Dedifferentiated amniotic fluid mesenchymal stem cell (primary cell): Measurements from ENCODE around the gene INSYN2B.
"Not testable (repeated sequence)": the region's sequence is repeated elsewhere in the genome, so short reads cannot be mapped to it uniquely, and the experiment has no call there.

Source experiments
- DNase-seq: peaks from one replicate; pipeline ENCODE4 v3.0.0-alpha.2; 2016; ENCODE audit errors: extremely low spot score

The INSYN2B gene

DNA sequence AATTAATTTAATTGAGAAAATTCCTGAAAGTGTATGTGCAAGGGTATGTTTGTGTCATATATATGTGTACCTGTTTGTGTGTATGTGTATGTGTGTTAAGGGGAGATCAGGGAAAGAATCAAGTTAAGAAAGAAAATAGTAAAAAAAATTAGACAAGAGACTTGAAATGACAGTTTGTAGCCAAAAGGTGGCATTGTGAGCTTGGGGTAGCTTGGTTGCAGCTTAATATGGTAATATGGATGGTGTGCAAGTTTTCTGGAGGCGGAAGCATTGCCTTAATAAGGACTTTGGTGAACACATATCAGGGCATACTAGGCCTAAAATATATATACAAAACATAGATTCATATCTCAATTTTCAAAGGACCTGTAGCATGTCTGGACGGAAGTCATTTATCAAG is 129.9 kb downstream of the INSYN2B start:
- no peak for DNase-seq

- no peak for DNase-seq
These were observed 131.5 kb downstream of the INSYN2B start for GRCh38 chr5:169848792-169849191.

DNA sequence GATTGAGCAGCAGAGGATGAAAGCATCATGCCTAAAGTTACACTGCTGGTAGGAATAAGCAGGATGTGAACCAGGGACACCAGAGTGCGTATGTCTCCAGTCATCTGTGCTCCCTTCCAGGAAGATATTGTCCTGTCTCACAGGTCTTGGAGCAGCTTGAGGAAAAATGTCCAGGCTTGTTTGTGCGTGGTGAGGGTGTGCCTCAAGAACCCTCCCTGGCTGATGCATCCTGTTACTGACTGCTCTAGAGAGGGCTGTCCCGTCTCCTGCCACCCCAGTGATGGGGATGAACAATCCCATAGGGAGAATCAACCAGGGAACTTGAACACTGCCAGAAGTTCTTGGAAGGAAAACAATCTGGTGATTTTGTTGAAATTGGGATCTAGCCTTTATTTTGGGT is 132.0 kb downstream of the INSYN2B start:
- DNase-seq, result no peak

DNA sequence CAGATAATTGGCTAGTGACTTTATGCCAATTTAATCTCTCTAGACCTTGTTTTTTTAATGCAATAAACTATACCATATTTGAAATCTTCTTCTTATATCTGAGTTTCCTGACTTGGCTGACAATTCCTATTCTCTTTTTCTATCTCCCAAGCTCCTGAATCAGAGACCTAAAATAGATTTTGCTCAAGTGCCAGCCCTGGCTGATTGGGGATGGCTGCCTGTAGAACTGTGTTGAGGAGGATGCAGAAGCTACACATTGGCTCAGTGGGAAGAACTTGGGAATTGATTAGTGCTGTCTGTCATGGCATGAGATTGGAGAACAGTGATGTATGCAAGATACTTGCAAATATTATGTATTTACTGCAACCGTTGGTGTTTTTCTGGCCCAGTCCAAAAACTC is 132.8 kb downstream of the INSYN2B start:
- no peak for DNase-seq

GRCh38 chr5:169842699-169843098 is 137.6 kb downstream of the INSYN2B start:
- DNase-seq, result no peak

DNA sequence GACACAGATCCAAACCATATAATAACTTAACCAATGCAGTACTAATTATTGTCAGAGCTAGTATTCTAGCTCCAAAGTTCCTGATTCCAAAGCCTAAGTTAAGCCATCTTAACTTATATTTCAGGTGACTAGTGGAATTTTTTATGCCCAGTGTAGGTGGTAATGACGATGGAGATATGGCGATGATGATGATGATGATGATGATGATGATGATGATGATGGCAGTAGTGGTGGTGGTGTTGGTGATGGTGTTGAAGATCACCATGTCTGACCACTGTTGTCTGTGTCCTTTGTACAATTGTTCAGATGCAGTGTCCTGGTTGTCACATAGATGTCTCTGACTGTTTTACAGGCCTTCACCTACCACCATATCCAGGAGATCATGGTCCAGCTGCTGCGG is 139.9 kb downstream of the INSYN2B start:
- DNase-seq, result no peak

DNA sequence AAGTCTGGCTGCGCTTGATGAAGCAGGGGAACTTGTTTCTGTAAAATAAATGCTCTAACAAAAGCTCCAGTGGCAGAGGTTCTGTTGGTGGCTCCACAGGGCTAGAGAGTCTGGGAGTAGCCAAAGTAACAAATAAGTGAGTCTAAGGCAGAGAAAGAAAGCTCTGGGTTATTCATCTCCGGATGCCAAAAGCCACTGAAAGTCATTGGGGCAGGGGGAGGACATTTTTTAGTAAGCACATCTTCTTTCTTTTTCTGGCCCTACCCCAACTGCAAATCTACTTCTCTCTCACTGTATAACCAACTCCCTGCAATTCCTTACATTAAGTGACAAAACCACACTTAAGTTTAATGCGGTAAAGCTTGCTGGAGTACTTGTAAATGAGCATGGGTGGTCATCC is 141.6 kb downstream of the INSYN2B start:
- DNase-seq, result no peak

- no peak for DNase-seq
These were observed 142.6 kb downstream of the INSYN2B start for GRCh38 chr5:169837686-169838085.

DNA sequence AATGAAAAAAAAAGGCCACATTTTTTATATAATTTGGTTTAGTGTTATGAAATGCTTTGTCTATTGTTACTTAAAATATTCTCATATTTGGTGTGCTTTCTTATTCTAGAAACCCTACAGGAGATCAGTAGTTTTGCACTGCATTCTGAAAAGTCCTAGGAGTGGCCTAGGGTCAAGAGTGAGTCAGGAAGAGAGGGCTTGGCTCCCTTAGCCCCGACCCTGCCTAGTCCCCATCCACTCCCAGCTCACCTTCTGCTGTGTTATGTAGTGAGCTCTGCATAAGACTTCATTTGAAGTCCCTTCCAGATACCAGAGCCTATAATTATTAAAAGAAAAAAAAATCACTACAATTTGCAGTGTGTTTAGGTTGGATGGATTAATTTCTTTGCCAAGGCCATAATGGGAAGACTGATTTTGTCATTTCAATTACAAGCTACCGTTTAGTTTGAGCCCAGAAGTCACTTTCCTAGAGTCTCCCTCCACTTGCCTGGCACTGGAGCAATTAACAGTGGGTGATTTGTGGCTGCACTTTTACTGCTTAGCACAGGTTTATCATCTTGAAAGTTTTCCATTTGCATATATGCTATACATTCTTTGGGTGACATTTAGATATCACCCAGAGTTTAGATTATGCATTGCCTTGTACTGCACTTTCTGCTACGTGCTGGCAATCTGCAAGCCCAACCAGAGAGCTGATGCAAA is 143.3 kb downstream of the INSYN2B start:
- no peak for DNase-seq

GRCh38 chr5:169834540-169834939 is 145.8 kb downstream of the INSYN2B start:
- DNase-seq, result not testable (repeated sequence)

DNA sequence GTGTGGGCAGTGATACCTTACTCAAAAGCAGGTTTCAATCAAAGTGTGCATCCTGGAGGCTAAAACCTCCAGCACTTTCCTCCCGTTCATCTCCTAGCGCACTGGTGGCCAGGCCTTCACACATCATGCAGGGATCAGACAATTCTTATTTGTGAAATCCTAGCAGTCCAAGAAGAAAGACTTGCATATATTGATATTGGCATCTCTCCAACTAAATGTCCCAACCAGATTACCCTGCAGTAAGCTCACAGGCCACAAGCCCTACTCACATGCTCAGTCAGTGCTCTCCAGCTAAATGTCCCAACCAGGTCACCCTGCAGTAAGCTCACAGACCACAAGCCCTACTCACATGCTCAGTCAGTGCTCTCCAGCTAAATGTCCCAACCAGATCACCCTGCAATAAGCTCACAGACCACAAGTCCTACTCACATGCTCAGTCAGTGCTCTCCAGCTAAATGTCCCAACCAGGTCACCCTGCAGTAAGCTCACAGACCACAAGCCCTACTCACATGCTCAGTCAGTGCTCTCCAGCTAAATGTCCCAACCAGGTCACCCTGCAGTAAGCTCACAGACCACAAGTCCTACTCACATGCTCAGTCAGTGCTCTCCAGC is 146.5 kb downstream of the INSYN2B start:
- DNase-seq, result not testable (repeated sequence)

DNA sequence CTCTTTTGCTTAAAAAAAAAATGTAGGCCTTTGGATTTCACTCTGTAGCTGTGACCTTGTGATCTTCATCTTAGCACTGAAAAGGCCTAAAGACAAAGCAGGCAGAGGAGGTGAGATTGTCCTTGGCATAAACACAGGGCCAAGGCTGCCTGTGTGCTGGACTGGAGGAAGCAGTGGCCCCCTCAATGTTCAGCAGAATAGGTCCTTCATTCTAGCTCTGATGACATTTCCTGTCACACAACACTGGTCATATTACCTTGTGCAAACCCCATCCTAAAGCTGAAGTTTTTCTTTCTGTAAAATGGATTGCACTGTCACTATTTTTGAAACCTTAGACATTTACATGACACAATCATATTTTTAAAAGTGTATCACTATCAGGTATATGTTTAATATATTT is 147.4 kb downstream of the INSYN2B start:
- DNase-seq, result no peak

- DNase-seq, result no peak
These were observed 148.0 kb downstream of the INSYN2B start for GRCh38 chr5:169832304-169832703.

GRCh38 chr5:169831331-169831730 is 149.0 kb downstream of the INSYN2B start:
- no peak for DNase-seq

- DNase-seq, result no peak
These were observed 151.9 kb downstream of the INSYN2B start for GRCh38 chr5:169828385-169828784.

DNA sequence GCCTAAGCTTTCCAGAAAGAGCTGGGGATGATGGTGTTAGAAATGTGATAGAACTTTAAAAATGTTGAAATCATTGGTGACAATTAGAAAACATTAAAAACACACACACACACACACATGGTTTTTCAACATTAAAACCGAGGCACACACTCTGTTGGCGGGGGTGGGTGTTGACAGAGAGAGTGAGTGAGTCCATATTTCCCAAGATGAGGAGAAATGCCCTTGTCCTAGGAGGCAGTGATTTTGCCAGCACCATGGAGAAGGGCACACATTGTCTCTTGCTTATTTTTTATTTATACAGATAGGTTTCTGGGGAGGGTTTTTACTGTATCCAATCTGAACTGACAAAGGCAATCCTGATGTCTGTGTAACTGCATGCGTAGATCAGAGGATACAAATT is 152.5 kb downstream of the INSYN2B start:
- DNase-seq, result no peak

DNA sequence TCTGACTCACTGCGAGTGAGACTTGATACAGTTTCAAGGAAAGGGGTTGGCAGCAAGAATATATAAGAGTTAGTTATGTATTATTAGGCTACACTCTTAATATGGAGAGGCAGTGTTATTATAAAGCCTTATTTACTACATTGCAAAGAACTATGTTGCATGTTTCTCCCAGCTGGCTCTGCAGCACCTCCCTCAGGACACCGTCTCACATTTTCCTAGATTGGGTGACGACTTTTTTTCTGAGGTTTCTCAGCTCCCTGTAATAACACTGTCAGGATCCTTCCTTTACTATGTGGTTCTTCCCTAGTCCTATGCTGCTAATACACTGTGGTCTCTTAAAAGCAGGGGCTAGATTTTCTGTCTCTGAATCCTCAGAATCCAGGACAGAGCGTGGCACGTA is 153.7 kb downstream of the INSYN2B start:
- DNase-seq, result no peak

DNA sequence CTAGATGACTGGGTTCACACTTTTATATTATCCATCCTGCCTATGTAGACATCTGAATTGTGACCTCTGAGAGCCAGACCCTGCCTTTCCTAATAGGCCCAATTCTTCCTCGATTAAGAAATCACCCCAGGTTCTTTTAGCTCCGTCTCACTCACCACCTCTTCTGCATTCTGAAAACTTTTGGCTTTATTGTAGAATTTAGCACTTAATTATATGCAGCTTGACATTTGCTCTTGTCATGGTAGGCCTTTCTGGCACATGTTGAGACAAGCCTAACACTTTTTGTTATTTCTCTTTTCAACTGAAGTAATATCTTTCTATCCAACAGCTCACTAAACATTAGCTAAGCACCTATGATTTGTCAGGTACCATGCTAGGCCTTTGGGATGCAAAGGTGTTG is 163.3 kb downstream of the INSYN2B start:
- no peak for DNase-seq

DNA sequence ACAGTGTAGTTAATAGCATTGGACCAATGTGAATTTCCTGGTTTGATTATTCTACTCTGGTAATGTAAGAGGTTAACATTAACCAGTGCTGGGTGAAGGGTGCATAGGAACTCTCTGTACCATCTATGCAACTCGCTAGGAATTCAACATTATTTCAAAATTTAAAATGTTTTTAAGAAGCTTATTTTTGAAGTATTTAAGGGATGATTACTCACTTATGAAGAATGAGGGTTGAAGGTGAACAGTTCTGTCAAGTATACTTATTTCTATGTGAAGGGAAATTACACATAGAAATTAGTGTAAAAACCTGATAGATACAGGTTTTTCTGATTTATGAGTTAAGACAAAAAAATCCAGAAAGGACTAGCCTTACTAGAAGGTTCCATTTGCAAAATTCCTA is 165.8 kb downstream of the INSYN2B start:
- DNase-seq, result no peak
